ENCODE results near the gene KCNRG. TPM values are rescaled to one million over a fixed set of nuclear protein-coding genes. Genes with fewer than 3 reads are reported as not detected.

Gene KCNRG
- total and polyA plus RNA-seq, 2 experiments from 2014 or later: 0.60 TPM; not detected in 1

- TF ChIP-seq ZNF462 (CRISPR knock-in tag; IDR thresholded peaks at IDR 0.05) (no peak), POLR2AphosphoS5 (IDR thresholded peaks at IDR 0.05; ENCODE audit: low read depth) (no peak), EZH2phosphoT487 (IDR thresholded peaks at IDR 0.05; ENCODE audit: unreplicated experiment) (no peak), STAT1 (IDR thresholded peaks at IDR 0.05; ENCODE audit: unreplicated experiment) (no peak), ZNF331 (CRISPR knock-in tag; IDR thresholded peaks at IDR 0.05; ENCODE audit: low read depth) (no peak), NANOG (IDR thresholded peaks at IDR 0.05; ENCODE audit: borderline replicate concordance) (no peak), CTCF (conservative IDR thresholded peaks at IDR 0.05; ENCODE audit: low read depth in 2 of 2) (no peak), JUNB (IDR thresholded peaks at IDR 0.05; ENCODE audit: unreplicated experiment) (no peak), CREB1 (CRISPR knock-in tag; IDR thresholded peaks at IDR 0.05; ENCODE audit: low read depth) (no peak), ZNF114 (CRISPR knock-in tag; IDR thresholded peaks at IDR 0.05) (no peak), REST (IDR thresholded peaks at IDR 0.05; ENCODE audit: unreplicated experiment) (no peak)
Measured at GRCh38 chr13:50053844-50054243, 38.6 kb downstream of the KCNRG start (continued).
